K562 (cell line): Measurements from ENCODE around the gene DAPK2. TPM values are rescaled to one million over a fixed set of nuclear protein-coding genes. Genes with fewer than 3 reads are reported as not detected.
A peak's percentile ranks its signal among the peaks of the same experiment; 100 is the strongest.

Experiments used
- ARID1B ChIP-seq: fragments of 450-650 bp; IDR thresholded peaks from 2 replicates; pipeline ENCODE4 v1.6.1; 2016; ENCODE audit warnings: antibody characterized with exemption, mild to moderate bottlenecking, inconsistent platforms
- BRCA1 ChIP-seq, 2 experiments: fragments of 450-650 bp in 1 of 2; sonication (generic) in 1 of 2; formaldehyde crosslinking in 1 of 2; IDR thresholded peaks; 2 replicates each; pipeline versions ENCODE4 v1.5.0 to v1.6.1; 2017 to 2020; ENCODE audit warnings: mild to moderate bottlenecking in 1 of 2, missing genetic modification reagents in 1 of 2
- EHMT2 ChIP-seq: fragments of 450-650 bp; IDR thresholded peaks from 2 replicates; pipeline ENCODE4 v1.6.1; 2018; ENCODE audit warnings: antibody characterized with exemption
- EP300 ChIP-seq: IDR thresholded peaks from 2 replicates; pipeline ENCODE4 v1.6.1; 2012; ENCODE audit warnings: low read length, improper control_type of control experiment
- ESRRA ChIP-seq: fragments of 450-650 bp; IDR thresholded peaks from 2 replicates; pipeline ENCODE4 v1.6.1; 2014; ENCODE audit warnings: low read depth, mild to moderate bottlenecking, moderate library complexity, borderline replicate concordance
- HNRNPL ChIP-seq: fragments of 200-400 bp; formaldehyde crosslinking; IDR thresholded peaks from 2 replicates; pipeline ENCODE4 v1.6.1; 2017; ENCODE audit warnings: low read depth, mild to moderate bottlenecking, low read length
- POLR2G ChIP-seq: fragments of 200-400 bp; formaldehyde crosslinking; IDR thresholded peaks from 2 replicates; pipeline ENCODE4 v1.6.1; 2017; ENCODE audit warnings: low read depth, mild to moderate bottlenecking, antibody characterized with exemption, low read length, moderate library complexity
- SMARCE1 ChIP-seq: fragments of 450-650 bp; IDR thresholded peaks from 2 replicates; pipeline ENCODE4 v1.7.1; 2016; ENCODE audit warnings: mild to moderate bottlenecking
- TBL1XR1 ChIP-seq, 2 experiments: IDR thresholded peaks; 2 replicates each; pipeline ENCODE4 v1.6.1; 2012; ENCODE audit warnings: improper control_type of control experiment in 2 of 2, low read length in 2 of 2, mild to moderate bottlenecking in 1 of 2
- TEAD1 ChIP-seq, 2 experiments: fragments of 450-650 bp in 1 of 2; sonication (generic) in 1 of 2; formaldehyde crosslinking; IDR thresholded peaks; 2 replicates each; pipeline versions ENCODE4 v1.4.0 to v1.8.0; 2020 to 2022; ENCODE audit warnings: mild to moderate bottlenecking in 2 of 2, missing genetic modification reagents in 1 of 2
- ZBTB7A ChIP-seq: IDR thresholded peaks from 2 replicates; pipeline ENCODE4 v1.6.1; 2011; ENCODE audit warnings: low read depth, mild to moderate bottlenecking, low read length, moderate library complexity, borderline replicate concordance; ENCODE audit not compliant: control insufficient read depth
- ZEB2 ChIP-seq: fragments of 450-650 bp; IDR thresholded peaks from 2 replicates; pipeline ENCODE4 v1.6.1; 2016
- polyA plus RNA-seq, 8 experiments: library from polyadenylated mRNA; depleted of rRNA in 4 of 8; stranded (reverse) in 5 of 8; unstranded in 3 of 8; fragments of >200 nt; fragmentation: Nextera tagmentation in 2 of 8; fragmentation: Illumina TruSeq in 1 of 8; extraction: Ambion mirVana in 2 of 8; extraction: Trizol in 1 of 8; gene quantifications; 2 replicates each; pipeline versions ENCODE4 v1.2.1 to v1.2.3, GENCODE V29; 2011 to 2014; ENCODE audit warnings: inconsistent platforms in 1 of 8, missing spikeins in 1 of 8
- total RNA-seq, 7 experiments: library from RNA; depleted of rRNA in 6 of 7; stranded (reverse); fragments of >200 nt in 6 of 7; fragmentation: Illumina TruSeq in 2 of 7; extraction: Trizol in 2 of 7; gene quantifications; 2 replicates each; pipeline versions ENCODE4 v1.2.1 to v1.2.3, GENCODE V29; 2011 to 2021; ENCODE audit warnings: low replicate concordance in 1 of 7
- TF ChIP-seq, protein P1 (sequence below): fragments of 450-650 bp; conservative IDR thresholded peaks from 2 replicates; pipeline ENCODE4 v1.6.1; 2016; ENCODE audit warnings: missing genetic modification characterization, low read depth, mild to moderate bottlenecking, missing compliant biosample characterization, moderate library complexity
- TF ChIP-seq, protein P2 (sequence below): fragments of 450-650 bp; formaldehyde crosslinking; IDR thresholded peaks from 2 replicates; pipeline ENCODE4 v1.4.0; 2020; ENCODE audit warnings: mild to moderate bottlenecking, moderate library complexity
- TF ChIP-seq, protein P3 (sequence below): sonication (generic); formaldehyde crosslinking; IDR thresholded peaks from 2 replicates; pipeline ENCODE4 v1.9.0; 2022; ENCODE audit warnings: mild to moderate bottlenecking, missing genetic modification reagents
- TF ChIP-seq, protein P4 (sequence below): fragments of 250-450 bp; sonication (Bioruptor Pico); IDR thresholded peaks from 2 replicates; pipeline ENCODE4 v1.5.0; 2020; ENCODE audit warnings: mild to moderate bottlenecking, borderline replicate concordance
- TF ChIP-seq, protein P5 (sequence below): sonication (generic); formaldehyde crosslinking; IDR thresholded peaks from 2 replicates; pipeline ENCODE4 v1.5.0; 2020; ENCODE audit warnings: missing genetic modification reagents
- TF ChIP-seq, protein P6 (sequence below): sonication (generic); formaldehyde crosslinking; IDR thresholded peaks from 2 replicates; pipeline ENCODE4 v1.8.1; 2022; ENCODE audit warnings: missing genetic modification reagents
- TF ChIP-seq, protein P7 (sequence below): sonication (generic); formaldehyde crosslinking; IDR thresholded peaks from 2 replicates; pipeline ENCODE4 v1.8.0; 2022; ENCODE audit warnings: missing genetic modification reagents, mild to moderate bottlenecking, moderate library complexity, borderline replicate concordance

Gene DAPK2
- total and polyA plus RNA-seq, 9 of the 15 experiments (the other 6 are each of a cell fraction or from before 2014, with no cell fraction given) = 0.14 to 5.2 (median 2.2) TPM

DNA sequence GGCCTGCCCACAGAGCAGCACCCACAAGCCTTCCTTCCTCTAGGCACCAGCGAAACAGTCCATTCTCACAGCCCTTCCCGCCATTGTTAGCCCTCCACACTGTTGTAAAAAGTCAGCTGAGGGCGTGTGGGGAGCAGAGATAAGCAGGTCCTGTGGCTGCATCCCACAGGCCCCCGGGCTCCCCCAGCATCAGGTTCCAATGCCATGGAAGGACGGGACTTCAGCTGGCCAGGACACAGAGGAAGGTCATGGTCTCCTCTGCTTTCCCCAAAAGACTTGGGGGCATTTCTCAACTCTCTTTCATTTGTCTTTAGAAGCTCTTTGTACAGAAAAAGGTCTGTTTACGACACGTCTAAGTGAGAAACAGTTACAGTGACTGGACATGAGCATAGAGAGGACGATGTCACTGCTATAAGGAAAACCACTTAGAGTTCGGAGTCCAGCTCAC lies 127.4 kb downstream of the DAPK2 start (continued):
- TF ChIP-seq EP300 (peak; percentile 73), EHMT2 (0 out of 2 replicates have a peak, but pooled peaks have one; percentile 58), BRCA1 (IDR thresholded peaks at IDR 0.05) (no peak), BRCA1 (CRISPR knock-in tag; IDR thresholded peaks at IDR 0.05) (no peak), TEAD1 (CRISPR knock-in tag; IDR thresholded peaks at IDR 0.05) (peak in 1 of 2 experiments; percentile 13; a peak in 1 of 4 replicates), ZBTB7A (peak; percentile 50; the same call in 1 of the 2 replicates), TBL1XR1 (IDR thresholded peaks at IDR 0.05; ENCODE audit: low read length in 2 of 2) (no peak), SMARCE1 (peak; percentile 72), ESRRA (peak; percentile 87), HNRNPL (no peak), POLR2G (peak; percentile 26; the same call in 1 of the 2 replicates), ZEB2 (no peak), ARID1B (peak; percentile 91)
- TF ChIP-seq, protein P1, sequence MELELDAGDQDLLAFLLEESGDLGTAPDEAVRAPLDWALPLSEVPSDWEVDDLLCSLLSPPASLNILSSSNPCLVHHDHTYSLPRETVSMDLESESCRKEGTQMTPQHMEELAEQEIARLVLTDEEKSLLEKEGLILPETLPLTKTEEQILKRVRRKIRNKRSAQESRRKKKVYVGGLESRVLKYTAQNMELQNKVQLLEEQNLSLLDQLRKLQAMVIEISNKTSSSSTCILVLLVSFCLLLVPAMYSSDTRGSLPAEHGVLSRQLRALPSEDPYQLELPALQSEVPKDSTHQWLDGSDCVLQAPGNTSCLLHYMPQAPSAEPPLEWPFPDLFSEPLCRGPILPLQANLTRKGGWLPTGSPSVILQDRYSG (tag) = peak; percentile 64; the same call in 1 of the 2 replicates
- TF ChIP-seq, protein P2, sequence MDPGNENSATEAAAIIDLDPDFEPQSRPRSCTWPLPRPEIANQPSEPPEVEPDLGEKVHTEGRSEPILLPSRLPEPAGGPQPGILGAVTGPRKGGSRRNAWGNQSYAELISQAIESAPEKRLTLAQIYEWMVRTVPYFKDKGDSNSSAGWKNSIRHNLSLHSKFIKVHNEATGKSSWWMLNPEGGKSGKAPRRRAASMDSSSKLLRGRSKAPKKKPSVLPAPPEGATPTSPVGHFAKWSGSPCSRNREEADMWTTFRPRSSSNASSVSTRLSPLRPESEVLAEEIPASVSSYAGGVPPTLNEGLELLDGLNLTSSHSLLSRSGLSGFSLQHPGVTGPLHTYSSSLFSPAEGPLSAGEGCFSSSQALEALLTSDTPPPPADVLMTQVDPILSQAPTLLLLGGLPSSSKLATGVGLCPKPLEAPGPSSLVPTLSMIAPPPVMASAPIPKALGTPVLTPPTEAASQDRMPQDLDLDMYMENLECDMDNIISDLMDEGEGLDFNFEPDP (CRISPR knock-in tag) = no peak
- TF ChIP-seq, protein P3, sequence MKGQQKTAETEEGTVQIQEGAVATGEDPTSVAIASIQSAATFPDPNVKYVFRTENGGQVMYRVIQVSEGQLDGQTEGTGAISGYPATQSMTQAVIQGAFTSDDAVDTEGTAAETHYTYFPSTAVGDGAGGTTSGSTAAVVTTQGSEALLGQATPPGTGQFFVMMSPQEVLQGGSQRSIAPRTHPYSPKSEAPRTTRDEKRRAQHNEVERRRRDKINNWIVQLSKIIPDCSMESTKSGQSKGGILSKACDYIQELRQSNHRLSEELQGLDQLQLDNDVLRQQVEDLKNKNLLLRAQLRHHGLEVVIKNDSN = 0 out of 2 replicates have a peak, but pooled peaks have one; percentile 16
- TF ChIP-seq, protein P4, sequence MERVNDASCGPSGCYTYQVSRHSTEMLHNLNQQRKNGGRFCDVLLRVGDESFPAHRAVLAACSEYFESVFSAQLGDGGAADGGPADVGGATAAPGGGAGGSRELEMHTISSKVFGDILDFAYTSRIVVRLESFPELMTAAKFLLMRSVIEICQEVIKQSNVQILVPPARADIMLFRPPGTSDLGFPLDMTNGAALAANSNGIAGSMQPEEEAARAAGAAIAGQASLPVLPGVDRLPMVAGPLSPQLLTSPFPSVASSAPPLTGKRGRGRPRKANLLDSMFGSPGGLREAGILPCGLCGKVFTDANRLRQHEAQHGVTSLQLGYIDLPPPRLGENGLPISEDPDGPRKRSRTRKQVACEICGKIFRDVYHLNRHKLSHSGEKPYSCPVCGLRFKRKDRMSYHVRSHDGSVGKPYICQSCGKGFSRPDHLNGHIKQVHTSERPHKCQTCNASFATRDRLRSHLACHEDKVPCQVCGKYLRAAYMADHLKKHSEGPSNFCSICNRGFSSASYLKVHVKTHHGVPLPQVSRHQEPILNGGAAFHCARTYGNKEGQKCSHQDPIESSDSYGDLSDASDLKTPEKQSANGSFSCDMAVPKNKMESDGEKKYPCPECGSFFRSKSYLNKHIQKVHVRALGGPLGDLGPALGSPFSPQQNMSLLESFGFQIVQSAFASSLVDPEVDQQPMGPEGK (CRISPR knock-in tag) = 0 out of 2 replicates have a peak, but pooled peaks have one; percentile 32
- TF ChIP-seq, protein P5, sequence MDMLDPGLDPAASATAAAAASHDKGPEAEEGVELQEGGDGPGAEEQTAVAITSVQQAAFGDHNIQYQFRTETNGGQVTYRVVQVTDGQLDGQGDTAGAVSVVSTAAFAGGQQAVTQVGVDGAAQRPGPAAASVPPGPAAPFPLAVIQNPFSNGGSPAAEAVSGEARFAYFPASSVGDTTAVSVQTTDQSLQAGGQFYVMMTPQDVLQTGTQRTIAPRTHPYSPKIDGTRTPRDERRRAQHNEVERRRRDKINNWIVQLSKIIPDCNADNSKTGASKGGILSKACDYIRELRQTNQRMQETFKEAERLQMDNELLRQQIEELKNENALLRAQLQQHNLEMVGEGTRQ (CRISPR knock-in tag) = peak; percentile 47; the same call in 1 of the 2 replicates
- TF ChIP-seq, protein P6, sequence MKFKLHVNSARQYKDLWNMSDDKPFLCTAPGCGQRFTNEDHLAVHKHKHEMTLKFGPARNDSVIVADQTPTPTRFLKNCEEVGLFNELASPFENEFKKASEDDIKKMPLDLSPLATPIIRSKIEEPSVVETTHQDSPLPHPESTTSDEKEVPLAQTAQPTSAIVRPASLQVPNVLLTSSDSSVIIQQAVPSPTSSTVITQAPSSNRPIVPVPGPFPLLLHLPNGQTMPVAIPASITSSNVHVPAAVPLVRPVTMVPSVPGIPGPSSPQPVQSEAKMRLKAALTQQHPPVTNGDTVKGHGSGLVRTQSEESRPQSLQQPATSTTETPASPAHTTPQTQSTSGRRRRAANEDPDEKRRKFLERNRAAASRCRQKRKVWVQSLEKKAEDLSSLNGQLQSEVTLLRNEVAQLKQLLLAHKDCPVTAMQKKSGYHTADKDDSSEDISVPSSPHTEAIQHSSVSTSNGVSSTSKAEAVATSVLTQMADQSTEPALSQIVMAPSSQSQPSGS = no peak
- TF ChIP-seq, protein P7, sequence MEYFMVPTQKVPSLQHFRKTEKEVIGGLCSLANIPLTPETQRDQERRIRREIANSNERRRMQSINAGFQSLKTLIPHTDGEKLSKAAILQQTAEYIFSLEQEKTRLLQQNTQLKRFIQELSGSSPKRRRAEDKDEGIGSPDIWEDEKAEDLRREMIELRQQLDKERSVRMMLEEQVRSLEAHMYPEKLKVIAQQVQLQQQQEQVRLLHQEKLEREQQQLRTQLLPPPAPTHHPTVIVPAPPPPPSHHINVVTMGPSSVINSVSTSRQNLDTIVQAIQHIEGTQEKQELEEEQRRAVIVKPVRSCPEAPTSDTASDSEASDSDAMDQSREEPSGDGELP (CRISPR knock-in tag) = peak; percentile 97
